H9 (cell line): Measurements from ENCODE around the gene THSD4. TPM values are rescaled to one million over a fixed set of nuclear protein-coding genes. Genes with fewer than 3 reads are reported as not detected.

Experiments used
- DNase-seq: peaks from one replicate; pipeline ENCODE4 v3.0.0-alpha.2; 2017
- H2AFZ ChIP-seq: one replicate; pipeline ENCODE4 v1.6.1; 2013; ENCODE audit warnings: mild to moderate bottlenecking, low read length, control low read depth, moderate library complexity
- H2AK5ac ChIP-seq: 2 replicates; pipeline ENCODE4 v1.6.1; 2013; ENCODE audit warnings: low read length, control low read depth, mixed read lengths; ENCODE audit not compliant: insufficient read length
- H2BK120ac ChIP-seq: one replicate; pipeline ENCODE4 v1.6.1; 2013; ENCODE audit warnings: low read depth, mild to moderate bottlenecking, low read length, control low read depth, inconsistent platforms; ENCODE audit not compliant: poor library complexity, severe bottlenecking
- H2BK12ac ChIP-seq: 2 replicates; pipeline ENCODE4 v1.6.1; 2013; ENCODE audit warnings: low read length, control low read depth, mixed read lengths, low read depth; ENCODE audit not compliant: insufficient read length
- H2BK15ac ChIP-seq: 2 replicates; pipeline ENCODE4 v1.6.1; 2013; ENCODE audit warnings: low read depth, low read length, control low read depth
- H2BK20ac ChIP-seq: one replicate; pipeline ENCODE4 v1.6.1; 2013; ENCODE audit warnings: low read depth, mild to moderate bottlenecking, low read length, control low read depth, inconsistent platforms; ENCODE audit not compliant: poor library complexity, severe bottlenecking
- H2BK5ac ChIP-seq: 2 replicates; pipeline ENCODE4 v1.6.1; 2013; ENCODE audit warnings: low read length, control low read depth, mixed read lengths; ENCODE audit not compliant: insufficient read length
- H3K14ac ChIP-seq: 2 replicates; pipeline ENCODE4 v1.6.1; 2013; ENCODE audit warnings: low read length, control low read depth; ENCODE audit not compliant: insufficient read depth
- H3K18ac ChIP-seq: 2 replicates; pipeline ENCODE4 v1.6.1; 2013; ENCODE audit warnings: low read depth, mild to moderate bottlenecking, mixed read lengths, low read length, control low read depth; ENCODE audit not compliant: insufficient read length
- H3K23ac ChIP-seq: 2 replicates; pipeline ENCODE4 v1.6.1; 2013; ENCODE audit warnings: low read length, control low read depth, mixed read lengths, low read depth; ENCODE audit not compliant: insufficient read length
- H3K23me2 ChIP-seq: 2 replicates; pipeline ENCODE4 v1.6.1; 2013; ENCODE audit warnings: low read depth, mild to moderate bottlenecking, mixed read lengths, low read length, control low read depth; ENCODE audit not compliant: insufficient read length, poor library complexity, severe bottlenecking
- H3K27ac ChIP-seq: 2 replicates; pipeline ENCODE4 v1.5.1; 2013; ENCODE audit warnings: low read length, control low read depth, mixed read lengths, low read depth; ENCODE audit not compliant: insufficient read length
- H3K27me3 ChIP-seq: 2 replicates; pipeline ENCODE4 v1.6.1; 2013; ENCODE audit warnings: low read length, control low read depth, inconsistent platforms; ENCODE audit not compliant: insufficient read depth
- H3K4ac ChIP-seq: 2 replicates; pipeline ENCODE4 v1.6.1; 2013; ENCODE audit warnings: low read depth, mild to moderate bottlenecking, control low read depth, inconsistent platforms, low read length, moderate library complexity
- H3K4me1 ChIP-seq: 2 replicates; pipeline ENCODE4 v1.6.1; 2013; ENCODE audit warnings: low read length, control low read depth, inconsistent platforms; ENCODE audit not compliant: insufficient read depth
- H3K4me2 ChIP-seq: 2 replicates; pipeline ENCODE4 v1.6.1; 2013; ENCODE audit warnings: low read length, control low read depth, mixed read lengths; ENCODE audit not compliant: insufficient read length, insufficient read depth
- H3K56ac ChIP-seq: 2 replicates; pipeline ENCODE4 v1.6.1; 2013; ENCODE audit warnings: low read depth, mild to moderate bottlenecking, mixed read lengths, low read length, control low read depth; ENCODE audit not compliant: insufficient read length
- H3K79me1 ChIP-seq: 2 replicates; pipeline ENCODE4 v1.6.1; 2013; ENCODE audit warnings: low read depth, mild to moderate bottlenecking, moderate library complexity, low read length, control low read depth, inconsistent platforms; ENCODE audit not compliant: insufficient read depth, poor library complexity, severe bottlenecking
- H3K79me2 ChIP-seq: 2 replicates; pipeline ENCODE4 v1.6.1; 2013; ENCODE audit warnings: low read length, control low read depth, inconsistent platforms; ENCODE audit not compliant: insufficient read depth
- H3K9ac ChIP-seq: 2 replicates; pipeline ENCODE4 v1.6.1; 2013; ENCODE audit warnings: low read length, control low read depth, mixed read lengths; ENCODE audit not compliant: insufficient read length; ENCODE audit errors: extremely low read depth
- H3K9me3 ChIP-seq: one replicate; pipeline ENCODE4 v1.6.1; 2013; ENCODE audit warnings: low read depth, low read length, inconsistent platforms; ENCODE audit not compliant: control insufficient read depth
- H3T11ph ChIP-seq: one replicate; pipeline ENCODE4 v1.6.1; 2013; ENCODE audit warnings: mild to moderate bottlenecking, low read length, control low read depth, inconsistent platforms
- H4K20me1 ChIP-seq: one replicate; pipeline ENCODE4 v1.6.1; 2013; ENCODE audit not compliant: control insufficient read depth, insufficient read length, insufficient read depth
- H4K5ac ChIP-seq: 2 replicates; pipeline ENCODE4 v1.6.1; 2013; ENCODE audit warnings: low read depth, mild to moderate bottlenecking, mixed read lengths, low read length, control low read depth; ENCODE audit not compliant: insufficient read length
- H4K8ac ChIP-seq: replicated peaks from 2 replicates; pipeline ENCODE4 v1.6.1; 2013; ENCODE audit warnings: low read length, control low read depth, mixed read lengths, low read depth; ENCODE audit not compliant: insufficient read length
- H4K91ac ChIP-seq: 2 replicates; pipeline ENCODE4 v1.6.1; 2013; ENCODE audit warnings: low read depth, mild to moderate bottlenecking, moderate library complexity, mixed read lengths, low read length, control low read depth; ENCODE audit not compliant: insufficient read length
- H3K27ac Mint-ChIP-seq, 3 experiments: 2 replicates in 2 of 3; 3 replicates in 1 of 3; pipeline ENCODE4 v1.8.0; 2020 to 2021; ENCODE audit warnings: mixed read lengths in 3 of 3, mild to moderate bottlenecking in 1 of 3, moderate library complexity in 1 of 3
- H3K27me3 Mint-ChIP-seq: 2 replicates; pipeline ENCODE4 v1.8.0; 2021; ENCODE audit warnings: low read depth, mild to moderate bottlenecking, moderate library complexity, mixed read lengths
- H3K36me3 Mint-ChIP-seq, 3 experiments: 2 replicates in 2 of 3; 3 replicates in 1 of 3; pipeline ENCODE4 v1.8.0; 2020 to 2021; ENCODE audit warnings: low read depth in 3 of 3, mixed read lengths in 3 of 3; ENCODE audit not compliant: insufficient read depth in 1 of 3
- H3K4me1 Mint-ChIP-seq, 2 experiments: 2 replicates each; pipeline ENCODE4 v1.8.0; 2020; ENCODE audit warnings: mixed read lengths in 2 of 2
- H3K4me3 Mint-ChIP-seq, 2 experiments: 2 replicates in 1 of 2; 3 replicates in 1 of 2; pipeline ENCODE4 v1.8.0; 2020 to 2021; ENCODE audit warnings: mild to moderate bottlenecking in 2 of 2, mixed read lengths in 2 of 2, moderate library complexity in 1 of 2
- H3K9me3 Mint-ChIP-seq, 2 experiments: 2 replicates in 1 of 2; 3 replicates in 1 of 2; pipeline ENCODE4 v1.8.0; 2020; ENCODE audit warnings: mild to moderate bottlenecking in 2 of 2, mixed read lengths in 2 of 2, moderate library complexity in 1 of 2
- WGBS: extraction: QIAGEN DNeasy Blood & Tissue Kit; methylation state at CpG from one replicate; pipeline ENCODE4 v1.1.7; 2013; ENCODE audit warnings: missing lambda C conversion rate, low lambda C conversion rate, mixed read lengths; ENCODE audit not compliant: insufficient read length; ENCODE audit errors: extremely low coverage; 5-methylcytosine and 5-hydroxymethylcytosine counted together
- total RNA-seq: library from RNA; stranded (reverse); gene quantifications from 2 replicates; pipeline ENCODE4 v1.2.1, GENCODE V29; 2021
- TF ChIP-seq, protein P1 (sequence below): fragments of 200-600 bp; sonication (generic); conservative IDR thresholded peaks from 3 replicates; pipeline ENCODE4 v1.8.0; 2021; ENCODE audit warnings: antibody characterized with exemption, mild to moderate bottlenecking

Gene THSD4
- total RNA-seq, 1 experiment from 2014 or later, result 5.5 TPM

DNA sequence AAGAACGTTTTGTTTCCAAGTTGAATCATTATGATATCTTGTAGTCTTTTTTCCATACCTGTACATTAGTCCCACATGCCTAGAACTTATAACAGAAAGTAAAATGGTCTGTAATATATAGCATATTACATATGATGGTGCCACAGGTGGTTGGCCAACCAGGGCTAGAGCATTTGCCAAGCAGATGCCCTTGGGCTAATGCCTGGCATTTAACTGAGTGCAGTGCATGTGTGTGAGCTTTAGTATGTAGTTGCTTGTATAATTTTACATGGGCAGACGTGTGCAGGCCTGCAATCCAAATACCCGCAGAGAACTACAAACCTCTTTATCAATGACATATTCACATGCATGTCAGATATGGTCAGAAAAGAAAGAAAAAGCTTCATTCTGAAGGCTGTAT is 27.5 kb downstream of the THSD4 start:
- Histone ChIP-seq H3T11ph (no peak overlapping the region), H3K9ac (no peak overlapping the region), H3K79me1 (no peaks in the 10 kb centered on the region), H3K4ac (no peak overlapping the region), H4K5ac (no peak overlapping the region), H4K91ac (no peak overlapping the region), H4K8ac (no peak overlapping the region), H3K23ac (no peak overlapping the region), H3K4me2 (no peak overlapping the region), H3K4me1 (no peaks in the 10 kb centered on the region), H2BK5ac (no peak overlapping the region), H4K20me1 (no peaks in the 10 kb centered on the region), H2AK5ac (no peak overlapping the region), H3K27ac (no peak overlapping the region), H3K23me2 (no peaks in the 10 kb centered on the region), H2AFZ (no peak overlapping the region), H2BK15ac (no peak overlapping the region), H2BK20ac (no peak overlapping the region), H2BK120ac (no peak overlapping the region), H3K14ac (no peak overlapping the region), H3K56ac (no peak overlapping the region), H3K18ac (no peak overlapping the region), H3K9me3 (no peaks in the 10 kb centered on the region), H2BK12ac (no peak overlapping the region), H3K79me2 (no peaks in the 10 kb centered on the region), H3K27me3 (no peaks in the 10 kb centered on the region)
- no peak overlapping the region for H3K27ac Mint-ChIP-seq
- H3K36me3 Mint-ChIP-seq, result peaks cover 0 to 3% (median 2%) of the 10 kb centered on the region in 3 experiments; a peak in 2 of 7 replicates
- H3K4me3 Mint-ChIP-seq, result no peak overlapping the region
- H3K27me3 Mint-ChIP-seq, result no peaks in the 10 kb centered on the region
- no peaks in the 10 kb centered on the region; a peak in 1 of 5 replicates for H3K9me3 Mint-ChIP-seq
- H3K4me1 Mint-ChIP-seq, result peaks cover 8 to 10% of the 10 kb centered on the region in 2 experiments
- DNase-seq, result no peak
- TF ChIP-seq, protein P1, sequence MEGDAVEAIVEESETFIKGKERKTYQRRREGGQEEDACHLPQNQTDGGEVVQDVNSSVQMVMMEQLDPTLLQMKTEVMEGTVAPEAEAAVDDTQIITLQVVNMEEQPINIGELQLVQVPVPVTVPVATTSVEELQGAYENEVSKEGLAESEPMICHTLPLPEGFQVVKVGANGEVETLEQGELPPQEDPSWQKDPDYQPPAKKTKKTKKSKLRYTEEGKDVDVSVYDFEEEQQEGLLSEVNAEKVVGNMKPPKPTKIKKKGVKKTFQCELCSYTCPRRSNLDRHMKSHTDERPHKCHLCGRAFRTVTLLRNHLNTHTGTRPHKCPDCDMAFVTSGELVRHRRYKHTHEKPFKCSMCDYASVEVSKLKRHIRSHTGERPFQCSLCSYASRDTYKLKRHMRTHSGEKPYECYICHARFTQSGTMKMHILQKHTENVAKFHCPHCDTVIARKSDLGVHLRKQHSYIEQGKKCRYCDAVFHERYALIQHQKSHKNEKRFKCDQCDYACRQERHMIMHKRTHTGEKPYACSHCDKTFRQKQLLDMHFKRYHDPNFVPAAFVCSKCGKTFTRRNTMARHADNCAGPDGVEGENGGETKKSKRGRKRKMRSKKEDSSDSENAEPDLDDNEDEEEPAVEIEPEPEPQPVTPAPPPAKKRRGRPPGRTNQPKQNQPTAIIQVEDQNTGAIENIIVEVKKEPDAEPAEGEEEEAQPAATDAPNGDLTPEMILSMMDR, result no peak
- no CpG with 5 or more reads among the region's 3 CpGs for WGBS
